Measurements from ENCODE around the gene NPIPA1.
"Not testable (repeated sequence)": the region's sequence is repeated elsewhere in the genome, so short reads cannot be mapped to it uniquely, and the experiment has no call there.

NPIPA1 gene

DNA sequence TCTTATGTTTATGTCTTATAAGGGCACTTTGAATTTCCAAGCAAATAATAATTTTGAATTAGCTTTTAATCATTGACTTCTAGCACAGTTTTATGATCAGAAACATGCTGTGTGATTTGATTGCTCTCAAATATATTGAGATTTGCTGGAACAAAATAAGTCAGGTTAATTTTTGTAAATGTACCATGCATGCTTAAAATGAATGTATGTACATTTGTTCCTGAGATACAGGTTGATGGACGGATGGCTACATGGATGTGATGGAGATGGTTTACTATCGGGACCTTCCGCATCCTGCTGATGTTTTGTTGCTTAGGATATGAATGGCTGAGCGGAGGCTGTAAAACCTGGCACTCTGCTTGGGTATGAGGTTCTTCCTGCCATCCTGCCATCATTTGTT is at the start of gene NPIPA1:
Gene NPIPA1, plus strand, starts transcription at position 301 of the 400 bp plus-strand sequence. Its CDS starts 0 bp downstream, at position 301.
- H3K4me3 ChIP-seq (ENCODE audit: control insufficient read depth, low read depth, low read length); DNase-seq (ENCODE audit: low read depth): not testable (repeated sequence)

DNA sequence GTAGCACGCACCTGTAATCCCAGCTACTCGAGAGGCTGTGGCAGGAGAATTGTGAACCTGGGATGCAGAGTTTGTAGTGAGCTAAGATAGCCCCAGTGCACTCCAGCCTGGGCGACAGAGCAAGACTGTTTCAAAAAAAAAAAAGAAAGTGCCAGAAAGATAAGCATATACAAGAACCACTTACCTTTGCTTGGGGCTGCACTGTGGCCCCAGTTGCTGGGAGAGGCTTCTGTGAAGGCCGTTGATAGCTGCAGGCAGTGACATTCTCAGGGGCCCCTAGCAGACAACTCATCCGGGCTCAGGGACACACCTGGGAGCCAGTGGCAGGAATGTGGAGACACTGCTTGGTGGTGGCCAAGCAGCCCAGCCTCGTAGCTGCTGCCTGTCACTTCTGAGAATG is 45.1 kb upstream of the NPIPA1 start:
- H3K4me3 ChIP-seq (ENCODE audit: control insufficient read depth, low read depth, low read length); DNase-seq (ENCODE audit: low read depth): not testable (repeated sequence)

DNA sequence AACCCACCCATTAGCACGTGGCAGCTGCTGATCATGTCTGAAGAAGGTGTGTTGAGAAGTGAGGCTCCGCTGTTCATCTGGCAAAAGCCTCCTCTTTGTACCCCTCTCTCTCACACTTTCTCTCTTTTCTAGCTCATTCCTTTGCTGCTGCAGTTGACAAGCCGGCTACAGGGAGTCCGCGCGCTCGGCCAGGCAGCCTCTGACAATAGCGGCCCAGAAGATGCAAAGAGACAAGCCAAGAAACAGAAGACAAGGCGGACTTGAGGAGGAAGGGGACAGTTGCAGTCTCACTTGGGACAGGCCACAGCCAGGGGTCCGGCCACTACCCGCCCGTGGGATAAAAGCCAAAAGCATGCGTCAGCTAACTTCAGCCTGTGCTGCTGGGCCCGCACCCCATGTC is 41.9 kb upstream of the NPIPA1 start:
- not testable (repeated sequence) for H3K4me3 ChIP-seq (ENCODE audit: control insufficient read depth, low read depth, low read length); DNase-seq (ENCODE audit: low read depth)

DNA sequence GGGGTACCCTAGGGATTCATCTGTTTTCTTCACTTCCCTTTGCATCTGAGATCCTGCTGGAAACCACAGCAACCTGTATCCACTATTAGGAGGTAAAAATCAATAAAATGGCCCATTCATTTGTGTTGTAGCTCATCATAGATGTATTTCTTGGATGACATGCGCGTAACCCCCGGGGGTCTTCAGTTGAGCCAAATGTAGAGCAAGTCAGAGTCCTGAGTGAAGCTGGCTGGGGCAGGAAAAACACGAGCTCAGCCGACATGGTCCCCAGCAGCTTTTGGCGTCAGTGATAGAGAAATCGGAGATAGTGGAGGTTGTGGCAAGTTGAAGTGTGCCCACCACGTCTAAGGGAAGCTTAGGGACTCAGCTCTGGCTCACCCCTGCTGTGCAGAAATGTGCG is 41.2 kb upstream of the NPIPA1 start:
- not testable (repeated sequence) for H3K4me3 ChIP-seq (ENCODE audit: control insufficient read depth, low read depth, low read length); DNase-seq (ENCODE audit: low read depth)

DNA sequence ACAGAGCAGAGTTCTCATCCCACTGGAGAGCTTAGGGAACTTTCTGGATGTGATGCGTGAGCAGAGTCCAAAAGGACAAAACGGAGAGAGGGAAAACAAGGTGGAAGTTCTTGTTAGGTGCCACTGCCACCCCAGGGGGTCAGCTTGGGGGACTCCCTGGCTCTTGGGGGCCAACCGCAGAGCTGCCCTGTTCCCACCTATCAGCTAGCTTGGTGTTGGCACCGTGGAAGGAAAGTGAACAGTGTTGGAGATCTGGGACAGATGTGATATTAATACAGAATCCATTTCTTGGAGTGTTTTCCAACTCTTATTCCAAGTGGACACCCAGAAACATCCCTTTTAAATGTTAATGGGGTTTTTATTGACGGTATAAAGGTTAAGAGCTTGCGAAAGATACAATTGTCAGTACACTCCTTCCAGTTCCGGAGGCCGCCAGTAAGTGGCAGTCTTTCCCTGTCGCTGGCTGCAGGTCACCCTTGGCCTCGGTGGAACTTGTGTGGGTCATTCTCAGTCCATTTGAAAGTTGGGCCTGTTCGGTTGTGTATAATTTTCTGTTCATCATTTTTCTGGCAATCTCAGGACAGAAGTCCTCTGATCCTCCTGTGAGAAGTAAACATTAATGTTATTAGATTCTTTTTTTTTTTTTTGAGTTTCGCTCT is 40.1 kb upstream of the NPIPA1 start:
- TF ChIP-seq, protein P1, sequence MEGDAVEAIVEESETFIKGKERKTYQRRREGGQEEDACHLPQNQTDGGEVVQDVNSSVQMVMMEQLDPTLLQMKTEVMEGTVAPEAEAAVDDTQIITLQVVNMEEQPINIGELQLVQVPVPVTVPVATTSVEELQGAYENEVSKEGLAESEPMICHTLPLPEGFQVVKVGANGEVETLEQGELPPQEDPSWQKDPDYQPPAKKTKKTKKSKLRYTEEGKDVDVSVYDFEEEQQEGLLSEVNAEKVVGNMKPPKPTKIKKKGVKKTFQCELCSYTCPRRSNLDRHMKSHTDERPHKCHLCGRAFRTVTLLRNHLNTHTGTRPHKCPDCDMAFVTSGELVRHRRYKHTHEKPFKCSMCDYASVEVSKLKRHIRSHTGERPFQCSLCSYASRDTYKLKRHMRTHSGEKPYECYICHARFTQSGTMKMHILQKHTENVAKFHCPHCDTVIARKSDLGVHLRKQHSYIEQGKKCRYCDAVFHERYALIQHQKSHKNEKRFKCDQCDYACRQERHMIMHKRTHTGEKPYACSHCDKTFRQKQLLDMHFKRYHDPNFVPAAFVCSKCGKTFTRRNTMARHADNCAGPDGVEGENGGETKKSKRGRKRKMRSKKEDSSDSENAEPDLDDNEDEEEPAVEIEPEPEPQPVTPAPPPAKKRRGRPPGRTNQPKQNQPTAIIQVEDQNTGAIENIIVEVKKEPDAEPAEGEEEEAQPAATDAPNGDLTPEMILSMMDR (IDR thresholded peaks at IDR 0.05; ENCODE audit: control insufficient read depth, insufficient read depth, low read depth, low read length, missing control alignments), result peak; percentile 10
- H3K4me3 ChIP-seq (ENCODE audit: control insufficient read depth, low read depth, low read length); DNase-seq (ENCODE audit: low read depth): not testable (repeated sequence)

DNA sequence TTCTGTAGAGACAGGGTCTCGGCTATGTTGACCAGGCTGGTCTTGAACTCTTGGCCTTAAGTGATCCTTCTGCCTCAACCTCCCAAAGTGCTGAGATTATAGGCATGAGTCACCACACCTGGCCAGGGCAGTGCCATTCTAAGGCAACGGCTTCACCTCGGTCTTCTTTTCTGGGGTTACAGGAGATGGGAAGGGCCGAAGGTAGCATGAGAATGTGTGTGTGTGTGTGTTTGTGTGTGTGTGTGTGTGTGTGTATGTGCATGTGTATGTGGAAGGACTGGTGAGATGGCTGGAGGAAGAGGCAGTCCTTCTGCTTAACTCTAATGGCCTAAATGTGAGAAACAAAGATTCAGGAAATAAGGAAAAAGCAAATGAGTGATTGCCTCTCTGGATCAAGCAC is 39.1 kb upstream of the NPIPA1 start:
- H3K4me3 ChIP-seq (ENCODE audit: control insufficient read depth, low read depth, low read length); DNase-seq (ENCODE audit: low read depth): not testable (repeated sequence)

DNA sequence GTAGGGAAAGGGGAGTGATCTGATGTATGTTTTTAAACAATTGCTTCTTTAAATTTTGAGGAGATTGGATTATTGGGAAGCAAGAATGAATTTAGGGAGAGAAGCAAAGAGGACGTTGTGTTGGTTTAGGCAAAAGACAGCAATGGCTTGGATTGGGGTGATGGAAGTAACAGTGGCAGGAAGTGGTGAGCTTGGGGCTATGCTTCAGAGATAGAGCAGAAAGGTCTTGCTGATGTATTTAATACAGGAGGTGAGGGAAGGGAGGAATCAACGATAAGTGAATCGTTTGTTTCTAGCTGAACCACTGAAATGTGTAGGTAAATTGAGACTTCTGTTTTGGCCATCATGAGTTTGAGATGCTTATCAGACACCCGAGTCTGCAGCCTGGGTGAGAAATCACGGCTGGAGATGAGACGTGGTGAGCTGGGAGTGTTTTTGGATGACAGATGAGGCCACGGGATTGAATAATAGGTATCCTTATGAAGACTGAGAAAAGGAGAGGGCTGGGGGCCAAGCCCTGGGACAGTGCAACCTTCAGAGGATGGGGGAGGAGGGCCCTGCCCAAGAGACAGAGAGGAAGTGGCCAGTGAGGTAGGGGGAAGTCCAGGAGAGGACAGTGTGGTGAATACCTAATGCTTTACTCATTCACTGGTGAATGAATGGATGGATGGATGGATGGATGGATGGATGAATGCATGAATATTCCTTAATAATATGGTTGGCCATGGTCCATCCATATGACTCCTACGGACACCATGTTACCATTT is 33.9 kb upstream of the NPIPA1 start:
- DNase-seq (ENCODE audit: low read depth); H3K4me3 ChIP-seq (ENCODE audit: control insufficient read depth, low read depth, low read length): not testable (repeated sequence)

DNA sequence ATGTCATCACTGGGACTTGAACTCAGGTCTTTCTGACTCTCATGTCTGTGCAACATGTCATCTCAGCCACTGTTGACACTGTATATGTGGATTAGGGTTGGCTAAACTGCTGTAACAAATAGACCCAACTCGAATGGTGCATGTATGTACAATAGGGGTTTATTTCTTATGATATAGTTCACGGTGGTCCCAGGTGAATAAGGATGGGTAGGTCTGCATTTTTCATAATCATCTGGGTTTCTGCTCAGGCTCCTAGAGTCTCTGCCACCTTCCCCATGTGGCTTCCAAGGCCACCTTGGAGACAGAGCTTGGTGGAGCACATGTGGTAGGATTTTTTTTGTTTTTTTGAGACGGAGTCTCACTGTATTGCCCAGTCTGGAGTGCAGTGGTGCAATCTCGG is 27.5 kb upstream of the NPIPA1 start:
- not testable (repeated sequence) for H3K4me3 ChIP-seq (ENCODE audit: control insufficient read depth, low read depth, low read length); DNase-seq (ENCODE audit: low read depth)

DNA sequence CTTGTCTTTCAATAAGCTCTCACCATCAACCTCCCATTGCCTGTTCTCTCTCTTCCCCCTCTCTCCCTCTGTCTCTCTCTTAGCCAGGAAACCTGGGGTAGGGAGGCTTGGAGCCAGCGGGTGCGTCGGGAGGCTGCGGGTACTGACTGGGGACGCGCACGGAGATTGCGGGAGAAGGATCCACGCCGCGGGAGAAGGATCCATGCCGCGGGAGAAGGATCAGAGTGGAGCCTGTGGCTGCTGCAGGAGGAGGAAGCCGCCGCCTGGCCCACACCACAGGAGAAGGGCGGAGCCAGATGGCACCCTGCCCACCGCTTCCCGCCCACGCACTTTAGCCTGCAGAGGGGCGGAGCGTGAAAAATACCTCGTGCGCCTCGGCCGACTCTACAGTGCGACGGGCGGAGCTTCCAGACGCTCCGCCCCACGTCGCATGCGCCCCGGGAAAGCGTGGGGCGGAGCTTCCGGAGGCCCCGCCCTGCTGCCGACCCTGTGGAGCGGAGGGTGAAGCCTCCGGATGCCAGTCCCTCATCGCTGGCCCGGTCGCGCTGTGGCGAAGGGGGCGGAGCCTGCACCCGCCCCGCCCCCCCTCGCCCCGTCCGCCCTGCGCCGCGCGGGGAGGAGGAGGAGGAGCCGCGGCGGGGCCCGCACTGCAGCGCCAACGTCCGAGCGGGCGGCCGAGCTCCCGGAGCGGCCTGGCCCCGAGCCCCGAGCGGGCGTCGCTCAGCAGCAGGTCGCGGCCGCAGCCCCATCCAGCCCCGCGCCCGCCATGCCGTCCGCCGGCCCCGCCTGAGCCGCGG is 26.2 kb upstream of the NPIPA1 start:
- not testable (repeated sequence) for H3K4me3 ChIP-seq (ENCODE audit: control insufficient read depth, low read depth, low read length); DNase-seq (ENCODE audit: low read depth)

DNA sequence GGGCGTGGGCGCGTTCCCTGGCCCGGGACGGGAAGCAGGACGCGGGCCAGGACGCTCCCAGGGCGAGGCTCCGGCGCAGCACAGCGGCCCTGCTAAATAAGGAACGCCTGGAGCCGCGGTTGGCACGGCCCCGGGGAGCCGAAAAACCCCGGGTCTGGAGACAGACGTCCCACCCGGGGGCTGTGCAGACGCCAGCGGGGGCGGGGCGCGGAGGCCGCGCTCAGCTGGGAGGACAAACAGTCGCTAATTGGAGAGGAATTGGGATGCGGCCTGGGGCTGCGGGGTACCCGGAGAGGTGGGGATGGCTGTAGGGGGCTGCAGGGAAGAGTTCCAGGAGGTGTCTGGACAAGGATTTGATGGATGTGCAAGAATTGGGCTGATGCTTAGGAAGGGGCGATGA is 25.3 kb upstream of the NPIPA1 start:
- not testable (repeated sequence) for DNase-seq (ENCODE audit: low read depth)
- peak overlapping the region; percentile 39 for H3K4me3 ChIP-seq (ENCODE audit: control insufficient read depth, low read depth, low read length)

DNA sequence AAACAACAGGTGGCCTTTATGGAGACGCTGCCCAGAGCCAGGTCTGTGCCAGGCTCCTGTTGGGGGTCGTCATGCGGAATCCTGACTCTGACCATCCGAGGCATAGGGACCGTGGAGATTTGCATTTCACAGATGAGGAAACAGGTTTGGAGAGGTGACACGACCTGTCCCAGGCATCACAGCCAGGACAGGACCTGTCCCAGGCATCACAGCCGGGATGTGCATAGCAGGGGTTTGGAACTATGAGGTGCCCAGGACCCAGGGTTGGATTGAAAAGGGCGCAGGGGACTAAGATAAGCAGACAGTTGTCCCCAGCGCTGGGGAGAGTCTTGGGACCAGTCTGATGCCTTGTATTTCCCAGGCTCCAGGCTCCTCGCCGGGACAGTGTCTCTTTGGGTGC is 24.7 kb upstream of the NPIPA1 start:
- H3K4me3 ChIP-seq (ENCODE audit: control insufficient read depth, low read depth, low read length); DNase-seq (ENCODE audit: low read depth): not testable (repeated sequence)

DNA sequence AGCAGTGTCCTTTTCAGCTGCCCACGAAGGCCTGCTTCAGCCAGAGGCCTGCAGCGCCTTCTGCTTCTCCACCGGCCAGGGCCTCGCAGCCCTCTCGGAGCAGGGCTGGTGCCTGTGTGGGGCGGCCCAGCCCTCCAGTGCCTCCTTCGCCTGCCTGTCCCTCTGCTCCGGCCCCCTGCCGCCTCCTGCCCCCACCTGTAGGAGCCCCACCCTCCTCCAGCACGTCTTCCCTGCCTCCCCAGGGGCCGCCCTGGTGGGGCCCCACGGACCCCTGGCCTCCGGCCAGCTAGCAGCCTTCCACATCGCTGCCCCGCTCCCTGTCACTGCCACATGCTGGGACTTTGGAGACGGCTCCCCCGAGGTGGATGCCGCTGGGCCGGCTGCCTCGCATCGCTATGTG is 18.7 kb upstream of the NPIPA1 start:
- not testable (repeated sequence) for H3K4me3 ChIP-seq (ENCODE audit: control insufficient read depth, low read depth, low read length); DNase-seq (ENCODE audit: low read depth)

DNA sequence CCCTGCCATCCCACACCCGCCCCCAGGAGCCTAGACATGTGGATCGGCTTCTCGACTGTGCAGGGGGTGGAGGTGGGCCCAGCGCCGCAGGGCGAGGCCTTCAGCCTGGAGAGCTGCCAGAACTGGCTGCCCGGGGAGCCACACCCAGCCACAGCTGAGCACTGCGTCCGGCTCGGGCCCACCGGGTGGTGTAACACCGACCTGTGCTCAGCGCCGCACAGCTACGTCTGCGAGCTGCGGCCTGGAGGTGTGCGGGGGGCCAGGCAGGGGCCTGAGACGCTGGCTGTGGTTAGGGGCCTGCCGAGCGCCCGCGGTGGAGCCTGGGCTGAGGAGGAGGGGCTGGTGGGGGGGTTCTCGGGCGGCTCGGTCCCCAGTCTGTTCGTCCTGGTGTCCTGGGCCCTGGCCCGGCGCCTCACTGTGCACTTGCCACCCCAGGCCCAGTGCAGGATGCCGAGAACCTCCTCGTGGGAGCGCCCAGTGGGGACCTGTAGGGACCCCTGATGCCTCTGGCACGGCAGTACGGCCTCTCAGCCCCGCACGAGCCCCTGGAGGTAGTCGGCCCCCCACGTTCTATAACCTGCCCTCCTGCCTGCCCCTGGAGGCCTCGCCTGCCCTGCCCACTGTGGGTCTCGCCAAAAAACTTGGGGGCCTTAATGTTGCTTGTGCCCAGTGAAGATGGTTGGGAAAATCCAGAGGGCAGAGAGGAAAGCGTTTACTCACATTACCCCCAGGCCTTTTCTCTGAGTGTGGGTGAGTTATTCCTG is 17.2 kb upstream of the NPIPA1 start:
- not testable (repeated sequence) for DNase-seq (ENCODE audit: low read depth); H3K4me3 ChIP-seq (ENCODE audit: control insufficient read depth, low read depth, low read length)

DNA sequence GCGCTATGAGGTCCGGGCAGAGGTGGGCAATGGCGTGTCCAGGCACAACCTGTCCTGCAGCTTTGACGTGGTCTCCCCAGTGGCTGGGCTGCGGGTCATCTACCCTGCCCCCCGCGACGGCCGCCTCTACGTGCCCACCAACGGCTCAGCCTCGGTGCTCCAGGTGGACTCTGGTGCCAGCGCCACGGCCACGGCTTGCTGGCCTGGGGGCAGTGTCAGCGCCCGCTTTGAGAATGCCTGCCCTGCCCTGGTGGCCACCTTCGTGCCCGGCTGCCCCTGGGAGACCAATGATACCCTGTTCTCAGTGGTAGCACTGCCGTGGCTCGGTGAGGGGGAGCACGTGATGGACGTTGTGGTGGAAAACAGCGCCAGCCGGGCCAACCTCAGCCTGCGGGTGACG is 15.0 kb upstream of the NPIPA1 start:
- DNase-seq (ENCODE audit: low read depth); H3K4me3 ChIP-seq (ENCODE audit: control insufficient read depth, low read depth, low read length): not testable (repeated sequence)

DNA sequence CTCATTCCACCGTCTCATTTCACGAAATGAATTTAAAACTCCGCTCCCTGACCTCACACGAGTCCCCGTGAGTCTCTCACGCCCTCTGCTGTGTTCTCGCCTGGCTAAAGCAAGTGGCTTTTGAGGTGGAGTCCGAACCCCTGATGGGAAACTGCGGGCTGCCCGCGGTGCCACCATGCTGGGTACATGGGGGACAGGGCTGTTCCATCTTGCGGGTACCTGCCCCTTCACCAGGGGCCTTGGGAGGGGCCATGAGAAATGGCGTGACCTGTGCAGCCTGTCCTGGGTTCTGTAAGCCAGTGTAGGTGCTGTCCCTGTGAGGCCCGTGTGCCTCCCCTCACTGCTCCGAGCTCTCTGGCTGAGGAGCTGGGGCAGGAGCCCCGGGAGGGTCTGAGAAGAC is 14.3 kb upstream of the NPIPA1 start:
- not testable (repeated sequence) for DNase-seq (ENCODE audit: low read depth); H3K4me3 ChIP-seq (ENCODE audit: control insufficient read depth, low read depth, low read length)

DNA sequence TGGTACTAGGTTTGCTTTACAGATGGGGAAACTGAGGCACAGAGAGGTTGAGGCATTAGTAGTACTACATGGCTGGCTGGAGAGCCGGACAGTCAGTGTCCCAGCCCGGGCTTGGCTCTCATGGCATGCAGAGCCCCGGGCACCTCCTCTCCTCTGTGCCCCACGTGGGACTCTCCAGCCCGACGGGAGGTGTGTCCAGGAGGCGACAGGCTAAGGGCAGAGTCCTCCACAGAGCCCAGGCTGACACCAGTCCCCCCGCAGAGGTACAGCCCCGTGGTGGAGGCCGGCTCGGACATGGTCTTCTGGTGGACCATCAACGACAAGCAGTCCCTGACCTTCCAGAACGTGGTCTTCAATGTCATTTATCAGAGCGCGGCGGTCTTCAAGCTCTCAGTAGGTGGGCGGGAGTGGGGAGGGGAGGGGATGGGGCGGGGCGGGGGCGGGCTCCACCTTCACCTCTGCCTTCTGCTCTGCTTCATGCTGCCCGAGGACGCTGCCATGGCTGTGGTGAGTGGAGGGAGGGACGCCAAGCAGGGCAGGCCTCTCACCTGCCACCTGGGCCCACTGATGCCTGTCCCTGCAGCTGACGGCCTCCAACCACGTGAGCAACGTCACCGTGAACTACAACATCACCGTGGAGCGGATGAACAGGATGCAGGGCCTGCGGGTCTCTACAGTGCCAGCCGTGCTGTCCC is 13.7 kb upstream of the NPIPA1 start:
- H3K4me3 ChIP-seq (ENCODE audit: control insufficient read depth, low read depth, low read length); DNase-seq (ENCODE audit: low read depth): not testable (repeated sequence)
